Hindlimb muscle (tissue), 1 donor: Measurements from ENCODE around the gene IRAK1. TPM values are rescaled to one million over a fixed set of nuclear protein-coding genes. Genes with fewer than 3 reads are reported as not detected.
A peak's percentile ranks its signal among the peaks of the same experiment; 100 is the strongest.

Experiments used
- DNase-seq: peaks from one replicate; pipeline ENCODE4 v3.0.0-alpha.2; 2013
- polyA plus RNA-seq: library from polyadenylated mRNA; unstranded; fragments of 120-200 nt; gene quantifications from one replicate; pipeline ENCODE4 v1.2.1, GENCODE V29; 2013; ENCODE audit not compliant: insufficient read length

Gene IRAK1
- polyA plus RNA-seq, 1 donor, result 46.3 TPM

DNA sequence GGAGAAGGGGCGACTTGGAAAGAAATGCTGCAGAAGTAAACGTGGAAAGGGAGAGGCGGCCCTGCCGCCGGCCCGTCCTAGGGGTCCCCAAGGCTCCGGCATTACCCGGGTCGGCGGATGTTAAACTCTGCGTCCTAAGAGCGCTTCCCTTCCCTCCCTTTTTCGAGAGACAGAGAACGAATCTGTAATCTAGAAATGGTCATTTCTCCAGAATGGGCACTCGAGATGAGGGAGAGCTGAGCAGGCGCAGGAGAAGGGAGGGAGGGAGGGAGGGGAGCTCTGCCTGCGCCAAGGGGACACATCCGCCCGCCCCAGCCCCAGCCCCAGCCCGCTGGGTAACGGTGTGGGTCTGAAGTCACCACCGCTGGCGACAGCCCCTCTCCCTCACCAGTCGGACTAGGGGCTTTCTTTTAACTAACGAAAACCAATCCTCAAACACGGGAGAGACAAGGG is 49.8 kb downstream of the IRAK1 start:
- peak; percentile 49 for DNase-seq

DNA sequence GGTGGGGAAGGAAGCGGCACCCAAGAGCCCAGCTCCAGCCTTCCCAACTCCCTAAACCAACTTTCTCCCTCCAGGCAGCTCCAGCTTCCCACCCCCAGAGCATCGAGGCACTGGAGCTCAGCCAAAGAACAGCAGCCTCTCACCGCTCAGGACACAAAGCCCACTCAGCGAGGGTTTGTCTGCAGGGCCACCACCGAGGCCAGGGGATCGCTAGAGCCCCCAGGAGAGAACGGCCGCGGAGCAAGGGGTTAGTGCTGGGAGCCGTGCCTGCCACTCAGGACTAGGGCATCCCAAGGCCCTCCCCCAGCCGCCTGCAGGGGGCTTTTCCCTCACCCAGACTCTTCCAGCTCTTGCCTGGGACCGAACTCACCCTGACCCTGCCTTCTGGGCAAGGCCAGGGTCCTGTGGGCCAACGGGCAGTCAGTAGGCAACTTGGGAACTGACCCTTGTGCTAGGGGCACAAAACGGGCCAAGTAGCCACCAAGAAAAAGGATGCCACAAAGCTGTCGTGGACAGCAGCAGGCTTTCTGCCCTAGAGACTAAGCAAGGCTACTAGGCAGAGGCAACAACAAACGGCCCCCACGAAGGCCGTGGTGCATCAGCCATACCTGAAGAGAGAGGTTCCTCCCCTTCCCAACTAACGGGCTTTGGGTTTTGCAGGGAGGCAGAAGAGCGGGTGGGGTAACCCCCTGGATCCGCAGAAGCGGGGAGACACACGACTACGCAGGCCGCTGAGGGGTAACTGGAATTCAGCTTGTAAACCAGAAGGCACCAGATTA is 50.4 kb downstream of the IRAK1 start:
- DNase-seq, result no peak

GRCh38 chrX:153968754-153969124 is 51.0 kb downstream of the IRAK1 start:
- no peak for DNase-seq

- DNase-seq, result no peak
Measured at GRCh38 chrX:153968255-153968654, 51.4 kb downstream of the IRAK1 start.

DNA sequence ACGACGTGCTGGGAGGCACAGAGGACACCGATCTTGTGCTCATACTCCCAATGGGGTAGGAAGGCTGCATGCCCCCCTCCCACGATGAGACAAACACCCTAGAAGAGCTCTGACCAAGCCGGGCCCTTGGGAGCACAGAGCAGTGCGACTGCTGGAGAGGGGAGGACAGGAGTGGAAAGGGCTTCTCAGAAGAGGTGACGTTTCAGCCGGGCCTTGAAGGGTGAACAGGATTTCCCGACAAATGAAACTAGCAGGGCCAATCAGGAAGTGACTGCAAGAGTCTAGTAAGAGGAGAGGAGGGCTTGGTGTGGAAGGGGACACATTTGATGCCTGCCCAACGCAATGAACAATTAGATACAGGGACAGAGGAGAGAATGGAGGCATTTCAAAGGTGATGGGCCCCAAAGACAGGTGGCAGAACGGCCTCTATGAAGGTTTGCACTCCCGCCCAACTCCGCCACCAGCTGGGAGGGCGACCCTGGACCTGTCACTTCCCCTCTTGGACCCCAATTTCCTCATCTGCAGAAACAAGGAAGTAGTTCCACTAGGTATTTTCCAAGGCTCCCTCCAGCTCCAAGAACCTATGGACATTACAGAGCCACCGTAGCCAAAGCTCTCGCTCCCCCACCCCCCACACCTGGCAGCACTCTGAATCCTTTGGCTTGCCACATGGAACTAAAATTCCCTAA is 52.0 kb downstream of the IRAK1 start:
- DNase-seq, result no peak

- no peak for DNase-seq
Measured at GRCh38 chrX:153966841-153967535, 52.7 kb downstream of the IRAK1 start.

DNA sequence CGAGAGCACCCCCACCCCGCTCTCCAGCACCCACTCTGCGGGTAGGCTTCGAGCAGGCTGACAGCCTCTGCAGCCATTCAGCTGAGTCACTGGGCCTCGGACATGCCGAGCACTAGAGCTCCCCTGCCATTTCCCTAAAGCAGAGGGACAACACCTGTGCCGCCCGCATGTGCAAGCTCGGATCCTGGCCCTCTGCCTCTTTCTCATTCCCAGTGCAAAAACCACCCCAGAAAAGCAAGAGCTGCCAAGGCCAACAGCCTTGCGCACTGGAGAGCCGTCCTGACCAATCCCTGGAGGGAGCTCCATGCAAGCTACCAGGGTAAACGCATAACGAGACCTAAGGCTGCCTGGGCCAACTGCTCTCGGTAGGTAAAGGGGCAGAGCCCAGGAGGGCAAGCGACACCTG is 53.4 kb downstream of the IRAK1 start:
- DNase-seq, result no peak

GRCh38 chrX:153965406-153965805 is 54.3 kb downstream of the IRAK1 start:
- no peak for DNase-seq

- no peak for DNase-seq
Measured at GRCh38 chrX:153964105-153964504, 55.6 kb downstream of the IRAK1 start.

GRCh38 chrX:153963546-153963945 is 56.2 kb downstream of the IRAK1 start:
- DNase-seq, result no peak

- DNase-seq, result no peak
Measured at GRCh38 chrX:153961292-153961691, 58.4 kb downstream of the IRAK1 start.

- DNase-seq, result no peak
Measured at GRCh38 chrX:153960786-153961185, 58.9 kb downstream of the IRAK1 start.

Other genes with a start within 250 kb of the IRAK1 start
- 318 TPM for gene SRPK3, start 238.9 kb downstream of the IRAK1 start, polyA plus RNA-seq
- 49.5 TPM for gene IDH3G, start 225.5 kb downstream of the IRAK1 start, polyA plus RNA-seq
- gene SSR4, start 225.2 kb downstream of the IRAK1 start, polyA plus RNA-seq, result 106 TPM
- gene PDZD4, start 189.4 kb downstream of the IRAK1 start, polyA plus RNA-seq, result 2.4 TPM
- gene L1CAM, start 133.7 kb downstream of the IRAK1 start, polyA plus RNA-seq, result 2.5 TPM
- 1.4 TPM for gene AVPR2, start 115.2 kb downstream of the IRAK1 start, polyA plus RNA-seq
- gene ARHGAP4, start 93.6 kb downstream of the IRAK1 start, polyA plus RNA-seq, result 26.4 TPM
- gene NAA10, start 84.9 kb downstream of the IRAK1 start, polyA plus RNA-seq, result 71.0 TPM
- gene RENBP, start 75.3 kb downstream of the IRAK1 start, polyA plus RNA-seq, result 5.1 TPM
- gene HCFC1, start 48.1 kb downstream of the IRAK1 start, polyA plus RNA-seq, result 37.9 TPM
- gene TMEM187, start 47.1 kb downstream of the IRAK1 start, polyA plus RNA-seq, result 7.5 TPM
- 25.1 TPM for gene MECP2, start 77.8 kb upstream of the IRAK1 start, polyA plus RNA-seq
- not detected for gene OPN1LW, start 124.3 kb upstream of the IRAK1 start, polyA plus RNA-seq
- gene OPN1MW, start 162.7 kb upstream of the IRAK1 start, polyA plus RNA-seq, result not detected
- not detected for gene OPN1MW2, start 199.9 kb upstream of the IRAK1 start, polyA plus RNA-seq
- gene OPN1MW3, start 237.7 kb upstream of the IRAK1 start, polyA plus RNA-seq, result not detected